GM10248 (cell line): ENCODE results near the gene CYP8B1.

Experiments
- CTCF ChIA-PET: fragments of 300-600 bp; sonication (Branson Sonifier 250); formaldehyde crosslinking; extraction: SDS; loops from one replicate; lab custom pipeline; 2021; ENCODE audit warnings: antibody characterized with exemption; lab: Yijun Ruan, JAX
- POLR2A ChIA-PET: fragments of 350-650 bp; sonication (Branson Sonifier 250); formaldehyde crosslinking; extraction: SDS; loops from one replicate; lab custom pipeline; 2020; ENCODE audit warnings: antibody characterized with exemption; lab: Yijun Ruan, JAX
- DNase-seq: peaks from one replicate; pipeline ENCODE4 v3.0.0; 2012; ENCODE audit errors: extremely low spot score
- TF ChIP-seq, protein P1 (sequence below): IDR thresholded peaks from 2 replicates; pipeline ENCODE4 v1.5.1; 2012; ENCODE audit warnings: mild to moderate bottlenecking, low read depth; ENCODE audit errors: extremely low read depth, missing control alignments, control extremely low read depth

The CYP8B1 gene

DNA sequence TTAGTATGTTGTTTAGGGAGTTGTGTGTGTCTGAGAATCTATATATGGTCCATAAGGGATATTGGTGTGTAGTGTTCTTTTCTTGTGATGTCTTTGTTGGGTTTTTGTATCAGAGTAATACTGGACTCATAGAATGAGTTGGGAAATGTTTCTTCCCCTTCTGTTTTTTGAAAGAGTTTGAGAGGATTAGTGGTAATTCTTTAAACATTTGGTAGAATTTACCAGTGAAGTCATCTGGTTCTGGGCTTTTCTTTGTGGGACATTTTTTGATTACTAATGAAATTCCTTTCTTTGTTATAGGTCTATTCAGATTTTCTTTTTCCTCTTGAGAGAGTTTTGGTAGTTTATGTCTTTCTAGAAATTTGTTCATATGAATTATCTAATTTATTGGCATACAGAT lies 49.5 kb downstream of the CYP8B1 start:
- DNase-seq = no peak
- TF ChIP-seq, protein P1, sequence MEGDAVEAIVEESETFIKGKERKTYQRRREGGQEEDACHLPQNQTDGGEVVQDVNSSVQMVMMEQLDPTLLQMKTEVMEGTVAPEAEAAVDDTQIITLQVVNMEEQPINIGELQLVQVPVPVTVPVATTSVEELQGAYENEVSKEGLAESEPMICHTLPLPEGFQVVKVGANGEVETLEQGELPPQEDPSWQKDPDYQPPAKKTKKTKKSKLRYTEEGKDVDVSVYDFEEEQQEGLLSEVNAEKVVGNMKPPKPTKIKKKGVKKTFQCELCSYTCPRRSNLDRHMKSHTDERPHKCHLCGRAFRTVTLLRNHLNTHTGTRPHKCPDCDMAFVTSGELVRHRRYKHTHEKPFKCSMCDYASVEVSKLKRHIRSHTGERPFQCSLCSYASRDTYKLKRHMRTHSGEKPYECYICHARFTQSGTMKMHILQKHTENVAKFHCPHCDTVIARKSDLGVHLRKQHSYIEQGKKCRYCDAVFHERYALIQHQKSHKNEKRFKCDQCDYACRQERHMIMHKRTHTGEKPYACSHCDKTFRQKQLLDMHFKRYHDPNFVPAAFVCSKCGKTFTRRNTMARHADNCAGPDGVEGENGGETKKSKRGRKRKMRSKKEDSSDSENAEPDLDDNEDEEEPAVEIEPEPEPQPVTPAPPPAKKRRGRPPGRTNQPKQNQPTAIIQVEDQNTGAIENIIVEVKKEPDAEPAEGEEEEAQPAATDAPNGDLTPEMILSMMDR = no peak
- ChIA-PET CTCF (no interaction called here), POLR2A (no interaction called here)

DNA sequence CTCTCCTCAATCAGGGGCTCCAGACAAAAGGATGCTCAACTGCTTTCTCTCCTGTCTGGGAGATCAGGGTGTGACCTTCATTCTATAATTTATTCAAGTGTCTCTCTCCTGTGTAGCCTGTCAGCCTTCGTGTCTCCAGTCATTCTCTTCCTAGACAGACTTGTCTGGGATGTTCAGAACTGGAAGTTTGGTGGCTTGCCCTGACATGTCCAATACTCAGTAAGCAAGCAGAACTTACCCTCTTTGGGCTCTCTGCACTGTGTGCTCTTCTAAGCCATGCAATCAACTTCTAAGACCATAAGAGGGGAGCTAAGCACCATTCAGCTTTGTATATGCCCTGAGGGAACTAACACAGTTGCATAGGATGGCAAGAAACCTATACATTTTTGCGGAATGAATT lies 52.3 kb downstream of the CYP8B1 start:
- DNase-seq = no peak
- ChIA-PET POLR2A (no interaction called here), CTCF (no interaction called here)
- TF ChIP-seq, protein P1 = no peak

DNA sequence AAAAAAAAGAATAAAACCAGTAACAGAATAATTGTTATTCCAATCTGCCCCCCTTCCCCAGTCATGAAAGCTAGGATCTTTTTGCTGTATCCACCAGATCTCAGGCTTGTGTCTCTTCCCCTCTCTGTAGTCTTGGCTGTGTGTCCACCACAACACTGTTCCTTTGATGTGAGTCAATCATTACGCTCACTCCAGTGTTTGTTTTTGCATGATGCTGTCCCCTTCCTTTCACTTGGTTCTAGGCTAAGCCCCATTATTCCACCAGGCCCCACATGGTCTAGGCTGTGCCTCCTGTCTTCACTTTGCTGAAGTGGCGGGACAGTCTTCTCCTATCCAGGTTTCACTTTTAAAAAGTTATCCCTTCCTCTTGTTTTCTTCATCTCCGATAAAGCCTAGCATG lies 52.9 kb downstream of the CYP8B1 start:
- ChIA-PET CTCF (no interaction called here), POLR2A (no interaction called here)
- no peak for DNase-seq
- TF ChIP-seq, protein P1 = no peak
